Hematopoietic multipotent progenitor cell treated with erythropoietin and hydrocortisone succinate and interleukin-3 and kit ligand, for 15 days (in vitro differentiated cells): Measurements from ENCODE around the gene SHOC2.

Experiments used
- DNase-seq: peaks from one replicate; pipeline ENCODE4 v3.0.0-alpha.2; 2015; ENCODE audit warnings: low spot score

Gene SHOC2

DNA sequence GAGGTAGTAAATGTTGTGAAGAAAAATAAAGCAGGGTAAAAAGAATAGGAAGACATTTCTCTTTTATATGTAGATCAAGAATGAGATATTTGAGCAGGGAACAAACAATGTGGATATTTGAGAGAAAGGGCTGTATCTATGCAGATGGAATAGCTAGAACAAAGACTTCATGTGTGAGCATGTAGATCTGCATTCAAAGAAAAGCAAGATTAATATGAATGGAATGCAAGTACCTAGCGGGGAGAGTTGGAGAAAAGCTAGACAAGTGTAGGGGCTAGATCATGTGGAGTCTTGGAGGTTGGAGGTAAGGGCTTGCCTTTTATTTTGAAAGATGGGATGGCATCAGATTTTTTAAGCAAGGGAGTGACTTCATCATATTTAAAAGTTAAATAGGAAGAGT is 27.1 kb downstream of the SHOC2 start:
- no peak for DNase-seq

DNA sequence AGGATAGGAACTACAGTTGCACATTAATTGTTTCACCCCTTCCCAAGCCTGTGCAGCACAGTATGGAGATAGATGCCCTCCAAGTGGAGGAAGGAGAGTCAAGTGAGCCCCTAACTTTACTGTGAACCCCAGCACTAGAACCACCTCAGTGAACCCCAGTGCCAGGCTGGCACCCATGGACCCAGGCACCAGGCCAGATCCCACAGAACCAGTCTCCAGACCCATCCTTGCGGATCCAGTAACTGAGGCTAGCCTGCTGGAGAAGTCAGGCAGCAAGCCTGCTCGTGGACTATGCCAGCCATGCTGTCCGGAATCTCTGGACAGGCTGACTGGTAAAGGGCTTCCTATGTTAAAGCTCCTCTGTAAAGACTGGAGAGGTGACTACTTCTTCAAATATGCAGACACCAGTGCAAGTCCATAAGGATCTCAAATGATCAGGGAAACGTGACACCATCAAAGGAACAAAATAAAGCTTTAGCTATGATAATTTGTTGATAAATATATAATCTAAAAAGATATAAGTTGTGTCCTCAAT is 27.7 kb downstream of the SHOC2 start:
- DNase-seq, result no peak

DNA sequence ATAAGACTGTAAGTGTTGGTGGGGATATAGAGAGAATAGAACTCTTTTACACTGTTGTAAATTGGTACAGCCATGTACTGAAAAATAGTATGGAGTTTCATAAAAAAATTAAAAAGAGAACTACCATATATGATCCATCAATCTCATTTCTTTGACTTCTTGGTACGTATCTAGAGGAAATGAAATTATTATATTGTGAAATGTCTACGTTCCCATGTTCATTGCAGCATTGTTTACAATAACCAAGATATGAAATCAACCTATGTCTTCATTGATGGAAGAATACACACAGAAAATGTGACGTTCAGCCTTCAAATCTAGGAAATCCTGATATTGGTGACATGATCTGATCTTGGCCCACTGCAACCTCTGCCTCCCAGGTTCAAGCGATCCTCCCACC is 32.0 kb downstream of the SHOC2 start:
- no peak for DNase-seq

DNA sequence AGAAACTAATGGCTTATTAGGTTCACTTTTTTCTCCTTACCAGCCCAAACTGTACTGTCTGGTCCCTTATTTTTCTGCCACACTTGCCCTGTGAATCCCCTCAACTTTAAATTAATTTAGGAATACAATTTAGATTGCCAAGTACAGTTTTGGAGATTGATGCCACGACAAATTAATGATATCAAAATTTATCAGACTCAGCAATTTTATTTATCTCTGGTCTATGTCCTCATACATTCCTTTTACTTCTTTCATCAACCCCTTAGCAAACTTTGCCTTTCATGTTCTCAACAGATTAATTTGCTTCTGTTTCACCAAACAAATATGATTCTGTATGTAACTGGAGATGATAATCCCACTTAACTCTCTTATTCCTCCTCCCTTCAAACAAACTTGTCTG is 38.2 kb downstream of the SHOC2 start:
- DNase-seq, result no peak

DNA sequence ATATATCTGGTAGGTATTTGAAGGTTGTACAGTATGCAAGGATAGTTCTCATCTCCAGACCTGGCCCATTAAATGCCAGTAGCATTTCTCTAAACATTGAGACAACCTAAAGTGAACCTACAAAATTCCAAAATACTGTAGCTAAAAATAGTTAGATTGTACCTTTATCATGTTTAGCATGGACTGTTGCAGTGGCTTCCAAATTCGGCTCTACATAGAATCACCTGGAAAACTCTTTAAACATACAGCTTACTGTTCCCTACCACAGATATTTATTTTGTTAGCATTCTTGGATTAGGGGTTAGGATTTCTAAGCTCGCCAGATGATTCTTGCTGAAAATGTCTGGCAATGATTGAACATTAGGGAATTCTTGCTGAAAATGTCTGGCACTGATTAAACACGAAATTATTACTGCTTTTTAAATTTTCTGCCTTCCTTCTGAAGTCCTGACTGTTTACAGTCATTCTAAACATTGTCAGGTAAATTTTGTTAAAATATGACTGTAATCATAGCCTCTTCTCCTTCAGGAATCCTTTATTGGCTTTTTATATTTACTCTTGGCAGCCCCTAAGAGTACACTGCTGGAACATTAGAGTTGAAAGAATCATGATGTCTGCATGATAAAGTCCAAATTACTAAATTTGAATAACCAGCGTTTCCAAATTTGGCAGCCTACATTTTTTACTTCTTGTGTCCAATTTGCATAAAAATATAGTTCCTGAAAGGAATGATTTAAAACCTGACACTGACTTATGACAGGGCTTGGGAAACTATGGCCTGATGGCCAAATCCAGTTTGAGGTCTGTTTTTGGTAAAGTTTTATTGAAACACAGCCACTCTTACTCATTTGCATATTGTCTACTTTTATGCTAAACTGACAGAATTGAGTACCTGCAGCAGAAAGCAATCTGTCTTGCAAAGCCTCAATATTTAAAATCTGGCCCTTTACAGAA is 40.3 kb downstream of the SHOC2 start:
- DNase-seq, result no peak

DNA sequence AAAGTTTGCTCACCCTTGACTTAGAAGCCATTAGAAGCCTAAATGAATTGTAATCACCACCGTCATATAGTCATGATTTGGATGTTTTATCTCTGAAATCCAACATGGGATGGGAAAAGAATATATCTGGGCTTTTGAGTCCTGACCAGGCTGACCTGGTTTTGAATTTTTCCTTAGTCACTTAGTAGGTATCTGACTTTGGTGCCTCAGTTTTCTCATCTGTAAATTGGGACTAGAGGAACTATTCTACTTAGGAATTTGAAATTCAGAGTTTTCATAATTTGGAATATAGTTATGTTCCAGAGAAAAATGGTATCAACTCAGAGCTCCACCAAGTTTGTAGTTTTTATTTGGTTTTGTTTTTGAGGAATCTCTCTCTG is 40.9 kb downstream of the SHOC2 start:
- DNase-seq, result no peak

DNA sequence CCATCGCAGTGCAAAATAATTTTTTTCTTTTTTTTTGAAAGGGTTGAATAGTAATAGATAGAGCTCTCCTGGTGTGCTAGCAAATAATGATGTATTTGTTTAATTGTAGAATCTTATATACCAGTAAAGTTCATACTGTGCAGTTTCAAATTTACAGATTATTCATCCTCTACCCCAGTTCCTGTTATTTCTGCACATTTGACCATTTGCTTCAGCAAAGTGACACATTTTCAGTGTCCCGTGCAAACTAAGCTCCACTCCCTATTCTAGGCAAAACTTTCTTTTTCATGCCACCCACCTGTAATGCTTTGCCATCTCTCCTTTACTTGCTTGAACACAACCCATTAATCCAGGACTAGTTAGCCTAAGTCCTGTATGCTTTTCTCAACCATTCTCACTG is 43.0 kb downstream of the SHOC2 start:
- no peak for DNase-seq

DNA sequence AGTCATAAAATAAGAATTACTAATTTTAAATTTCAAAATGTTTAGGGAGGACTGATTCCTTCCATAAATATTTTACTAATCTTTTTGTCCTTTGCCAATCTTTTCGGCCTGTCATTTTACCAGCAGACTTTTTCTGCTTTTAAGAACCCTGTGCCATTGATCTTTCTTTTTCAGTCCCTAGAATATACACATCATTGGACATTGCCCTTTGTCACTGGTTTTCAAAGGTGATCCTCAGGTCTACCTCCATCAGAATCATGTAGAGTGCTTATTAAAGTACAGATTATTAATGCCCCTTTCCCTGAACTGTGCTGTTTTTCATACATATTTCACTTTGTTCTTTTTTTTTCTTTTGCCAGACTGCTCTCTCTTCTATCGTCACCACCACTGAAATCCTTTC is 43.8 kb downstream of the SHOC2 start:
- DNase-seq, result no peak

DNA sequence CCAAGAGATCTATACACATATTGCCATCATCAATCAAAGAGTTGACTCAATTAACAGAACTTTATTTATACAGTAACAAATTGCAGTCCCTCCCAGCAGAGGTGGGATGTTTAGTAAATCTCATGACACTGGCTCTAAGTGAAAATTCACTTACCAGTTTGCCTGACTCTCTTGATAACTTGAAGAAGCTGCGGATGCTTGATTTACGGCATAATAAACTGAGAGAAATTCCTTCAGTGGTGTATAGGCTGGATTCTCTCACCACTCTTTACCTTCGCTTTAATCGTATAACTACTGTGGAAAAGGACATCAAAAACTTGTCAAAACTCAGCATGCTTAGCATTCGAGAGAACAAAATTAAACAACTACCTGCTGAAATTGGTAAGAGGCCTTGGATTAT is 45.3 kb downstream of the SHOC2 start:
- DNase-seq, result no peak

DNA sequence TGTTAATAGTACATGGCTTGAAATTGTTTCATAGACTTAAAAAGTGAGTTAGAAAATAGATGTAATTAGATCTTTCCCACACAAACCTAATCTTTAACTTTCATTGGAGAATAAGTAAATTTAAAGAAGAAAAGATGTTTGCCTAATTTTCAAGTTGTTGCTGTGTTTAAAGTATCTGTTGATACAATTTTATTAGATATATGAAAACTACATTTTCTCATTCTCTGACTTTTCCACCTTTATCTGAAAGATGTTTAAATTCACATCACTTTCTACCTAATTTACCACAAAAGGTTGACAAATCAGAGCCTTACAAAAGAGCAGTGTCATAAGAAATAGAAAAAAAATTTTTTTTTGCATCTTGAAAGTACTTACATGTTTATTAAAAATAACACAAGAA is 45.8 kb downstream of the SHOC2 start:
- DNase-seq, result no peak

DNA sequence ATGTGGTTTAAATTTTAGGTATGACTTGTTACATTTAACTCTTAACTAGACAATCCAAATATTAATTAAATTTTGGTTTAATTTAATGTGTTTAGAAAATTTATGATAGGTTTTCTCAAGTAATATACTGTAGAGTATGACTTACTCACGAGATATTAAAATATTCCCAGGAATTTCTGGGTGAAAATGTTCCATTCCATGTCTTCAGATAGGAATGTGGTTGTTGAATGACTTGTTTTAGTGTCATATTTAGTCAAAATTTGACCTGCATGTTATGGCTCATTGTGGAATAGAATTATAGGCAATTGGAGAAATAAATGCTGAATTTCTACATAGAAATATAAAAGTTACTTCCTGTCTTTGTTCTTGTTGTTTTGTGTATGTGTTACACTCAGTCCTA is 46.7 kb downstream of the SHOC2 start:
- DNase-seq, result no peak

DNA sequence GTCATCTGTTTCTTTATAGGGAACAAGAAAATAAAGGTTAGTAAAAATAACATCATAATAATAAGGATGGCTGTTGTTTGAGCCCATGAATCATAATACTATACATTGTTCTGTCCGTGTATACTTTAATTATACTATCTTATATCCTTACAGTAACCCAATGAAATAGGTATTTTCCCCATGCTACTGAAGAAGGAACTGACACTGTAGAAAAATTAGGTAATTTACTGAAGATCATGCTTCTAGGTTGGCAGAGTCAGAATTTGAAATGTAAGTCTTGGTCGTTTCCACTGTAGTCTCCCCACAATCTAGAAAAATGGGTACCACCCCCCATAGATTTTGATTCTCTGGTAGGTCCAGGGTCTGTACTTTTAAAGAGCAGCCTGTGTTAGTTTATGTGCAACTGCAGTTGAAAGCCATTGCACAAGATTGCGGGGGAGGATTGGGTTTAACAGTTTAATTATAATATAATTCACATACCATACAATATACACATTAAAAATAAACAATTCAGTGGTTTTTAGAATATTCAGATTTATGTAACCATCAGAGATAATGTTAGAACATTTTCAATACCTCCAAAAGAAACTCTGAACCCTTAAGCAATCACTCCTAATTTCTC is 47.7 kb downstream of the SHOC2 start:
- no peak for DNase-seq

DNA sequence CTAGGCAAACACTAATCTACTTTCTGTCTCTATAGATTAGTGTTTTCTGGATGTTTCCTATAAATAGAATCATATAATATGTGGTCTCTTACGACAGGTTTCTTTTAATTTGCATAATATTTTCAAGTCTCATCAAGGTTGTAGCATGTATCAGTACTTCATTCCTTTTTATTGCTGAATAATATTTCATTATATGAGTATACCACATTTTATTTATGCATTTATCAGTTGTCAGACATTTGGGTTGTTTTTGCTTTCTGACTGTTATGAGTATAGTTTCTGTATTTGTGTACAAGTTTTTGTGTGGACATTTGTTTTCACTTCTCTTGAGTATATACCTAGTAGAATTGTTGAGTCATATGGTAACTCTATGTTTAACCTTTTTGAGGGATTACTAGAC is 48.2 kb downstream of the SHOC2 start:
- DNase-seq, result no peak

DNA sequence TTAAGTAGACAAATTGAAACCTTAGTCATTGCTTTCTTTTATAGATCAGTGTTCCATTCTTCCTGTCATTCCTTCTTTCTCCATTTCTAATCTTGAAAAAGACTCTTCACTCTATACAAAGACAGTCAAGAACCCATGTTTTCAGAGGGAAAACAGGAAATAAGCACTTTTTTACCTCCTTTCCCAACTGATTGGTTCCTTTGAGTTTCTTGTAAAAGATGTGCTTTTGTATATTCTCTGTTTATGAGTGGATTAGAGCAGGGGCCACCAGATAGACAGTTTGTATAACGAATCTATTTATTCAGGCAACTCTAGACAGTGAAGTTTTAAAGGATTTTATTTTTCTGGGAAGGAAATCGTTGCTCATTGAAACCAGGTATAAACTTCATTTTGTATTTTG is 49.8 kb downstream of the SHOC2 start:
- DNase-seq, result no peak

DNA sequence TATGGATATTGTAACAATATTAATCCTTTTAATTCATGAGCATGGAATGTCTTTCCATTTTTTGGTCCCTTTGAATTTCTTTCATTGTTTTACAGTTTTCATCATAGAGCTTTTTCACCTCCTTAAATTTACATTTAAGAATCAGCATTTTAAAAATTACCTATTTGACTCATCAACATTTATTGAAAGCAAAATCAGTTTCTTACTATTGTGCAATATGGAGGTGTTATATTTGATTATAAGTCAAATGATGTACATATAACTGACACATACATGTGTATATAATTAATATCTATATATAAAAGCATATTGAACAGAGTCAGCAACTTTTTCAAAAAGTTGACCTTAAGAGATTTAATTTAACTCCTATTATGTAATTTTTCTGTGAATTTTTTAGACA is 52.2 kb downstream of the SHOC2 start:
- DNase-seq, result no peak

DNA sequence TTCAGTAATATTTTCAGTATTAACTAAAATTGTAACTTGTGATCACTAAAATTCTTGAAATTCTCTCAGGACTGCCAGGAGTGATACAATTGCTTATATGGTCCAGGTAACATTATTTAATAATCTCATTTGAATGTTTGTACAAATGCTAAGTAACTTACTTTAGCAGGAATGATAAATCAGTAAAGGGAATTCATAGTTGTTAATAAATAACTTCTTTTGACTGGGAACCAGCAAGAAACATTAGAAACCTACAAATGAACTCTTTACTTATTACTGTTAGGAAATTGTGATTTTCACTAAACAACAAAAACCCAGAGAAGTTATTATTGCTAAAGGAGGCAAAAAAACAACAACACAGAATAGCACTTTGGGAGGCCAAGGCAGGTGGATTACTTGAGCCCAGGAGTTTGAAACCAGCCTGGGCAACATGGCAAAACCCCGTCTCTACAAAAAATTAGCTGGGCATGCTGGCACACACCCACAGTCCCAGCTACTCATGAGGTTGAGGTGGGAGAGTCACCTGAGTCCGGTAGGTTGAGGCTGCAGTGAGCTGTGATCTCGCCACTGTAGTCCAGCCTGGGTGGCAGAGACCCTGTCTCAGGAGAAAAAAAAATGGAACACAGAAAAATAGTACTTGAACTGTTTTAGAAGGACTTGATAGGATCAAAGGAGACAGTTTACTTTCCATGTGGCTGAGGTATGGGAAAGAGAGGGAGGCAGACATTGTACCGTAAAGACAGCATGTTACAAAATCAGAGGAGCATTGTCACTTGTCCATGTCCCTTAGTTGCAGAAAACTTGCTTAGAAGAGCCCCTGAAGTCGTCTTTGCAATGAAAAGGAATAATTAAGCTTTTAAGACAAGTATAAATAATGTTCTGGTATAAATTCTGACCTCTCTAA is 53.1 kb downstream of the SHOC2 start:
- no peak for DNase-seq

DNA sequence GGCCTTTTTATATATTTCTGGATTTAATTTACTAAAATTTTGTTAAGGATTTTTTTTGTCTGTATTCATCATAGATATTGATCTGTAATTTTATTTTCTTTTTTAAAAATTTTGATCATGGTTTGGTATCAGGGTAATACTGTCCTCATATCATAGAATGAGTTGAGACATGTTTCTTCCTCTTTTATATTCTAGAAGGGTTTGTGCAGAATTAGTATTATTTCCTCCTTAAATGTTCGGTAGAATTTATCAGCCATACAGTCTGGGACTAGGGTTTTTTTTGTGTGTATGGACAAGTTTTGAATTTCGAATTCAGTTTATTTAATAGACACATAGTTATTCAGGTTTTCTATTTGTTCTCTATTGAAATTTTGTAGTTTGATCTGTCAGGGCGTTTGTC is 54.0 kb downstream of the SHOC2 start:
- DNase-seq, result no peak

DNA sequence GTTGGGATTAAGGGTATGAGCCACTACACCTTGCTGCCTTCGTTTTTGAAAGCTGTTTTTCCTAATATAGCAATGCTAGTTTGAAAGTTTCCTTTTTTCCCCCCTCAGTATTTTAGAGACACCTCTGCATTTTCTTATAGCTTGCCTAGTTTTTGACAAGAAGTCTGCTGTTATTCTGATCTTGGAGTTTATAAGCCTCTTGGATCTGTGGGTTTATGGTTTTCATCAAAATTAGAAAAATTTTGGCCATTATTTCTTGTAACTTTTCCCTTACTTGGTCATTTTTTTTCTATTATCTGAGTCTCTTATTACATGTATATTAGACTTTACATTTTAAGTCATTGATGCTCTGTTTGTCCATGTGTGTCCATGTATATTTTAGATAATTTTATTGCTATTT is 57.2 kb downstream of the SHOC2 start:
- no peak for DNase-seq

DNA sequence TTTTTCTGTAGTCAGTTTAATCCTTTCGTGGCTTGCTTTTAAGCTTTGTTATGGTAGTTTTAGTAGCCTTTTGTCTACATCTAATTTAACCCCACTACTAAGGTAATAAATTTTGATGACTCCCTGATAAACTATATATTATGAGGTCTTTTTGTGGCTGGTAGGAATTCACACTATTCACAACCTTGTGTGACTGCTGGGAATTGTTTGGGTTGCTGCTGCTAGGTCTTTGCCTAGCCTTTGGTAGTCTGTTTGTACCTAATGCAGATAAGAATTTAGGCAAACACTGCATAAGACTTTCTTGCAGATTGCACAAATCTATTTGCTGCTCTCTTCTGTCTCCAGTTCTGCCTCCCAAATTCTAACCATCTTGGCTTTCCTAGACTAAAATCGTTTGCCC is 58.3 kb downstream of the SHOC2 start:
- no peak for DNase-seq

DNA sequence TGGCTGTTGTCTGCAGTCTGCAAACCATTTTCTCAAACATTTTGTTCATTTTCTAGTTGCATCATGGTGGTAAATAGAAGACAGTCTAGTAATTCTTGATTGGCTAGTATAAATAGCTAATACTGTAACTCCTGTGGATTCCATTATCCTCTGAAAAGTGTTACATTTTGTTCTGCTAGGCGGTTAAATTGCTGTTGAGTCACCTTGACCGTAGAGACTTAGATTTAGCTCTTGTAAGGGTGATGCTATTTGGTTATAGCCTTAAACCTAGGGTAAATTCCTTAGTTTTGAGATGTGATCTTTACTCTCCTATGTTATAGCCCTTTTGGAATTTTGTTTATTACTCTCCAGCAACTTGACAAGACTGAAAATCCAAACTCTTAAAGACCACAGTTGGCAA is 58.8 kb downstream of the SHOC2 start:
- no peak for DNase-seq

DNA sequence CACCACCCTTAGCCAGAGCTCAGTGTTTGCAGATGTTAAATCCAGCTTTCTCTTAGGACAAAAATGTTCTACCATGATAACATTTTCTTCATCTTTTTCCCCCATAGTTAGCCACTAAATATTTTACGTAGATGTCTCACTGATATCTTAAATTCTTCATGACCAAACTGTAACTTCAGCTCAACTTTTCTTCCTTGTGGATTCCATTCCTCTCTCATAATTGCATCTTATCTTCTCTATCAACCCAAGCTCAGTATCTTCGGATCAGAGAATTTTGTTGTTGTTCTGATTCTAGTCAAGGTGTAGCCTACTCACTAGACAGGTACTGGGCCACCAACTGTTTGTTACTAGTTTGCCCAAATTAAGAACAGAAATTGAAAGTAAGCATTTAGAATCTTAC is 60.2 kb downstream of the SHOC2 start:
- no peak for DNase-seq

DNA sequence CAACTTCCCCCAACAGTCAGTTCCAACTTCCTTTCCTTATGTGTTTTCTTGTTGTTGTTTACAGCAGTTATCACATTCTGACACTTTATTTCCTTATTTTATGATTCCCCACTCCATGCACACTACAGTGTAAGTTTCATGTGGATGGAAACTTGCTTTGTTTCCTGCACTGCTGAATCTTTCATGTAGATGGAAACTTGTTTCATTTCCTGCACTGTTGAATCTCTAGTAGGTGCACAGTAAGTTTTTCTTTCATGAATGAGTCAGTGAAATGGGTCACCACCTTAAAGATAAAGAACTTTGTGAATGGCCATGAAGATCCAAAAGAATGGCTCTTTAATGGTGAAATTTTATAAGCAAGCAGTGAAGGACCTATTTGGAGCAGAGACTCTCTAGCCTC is 61.4 kb downstream of the SHOC2 start:
- no peak for DNase-seq

DNA sequence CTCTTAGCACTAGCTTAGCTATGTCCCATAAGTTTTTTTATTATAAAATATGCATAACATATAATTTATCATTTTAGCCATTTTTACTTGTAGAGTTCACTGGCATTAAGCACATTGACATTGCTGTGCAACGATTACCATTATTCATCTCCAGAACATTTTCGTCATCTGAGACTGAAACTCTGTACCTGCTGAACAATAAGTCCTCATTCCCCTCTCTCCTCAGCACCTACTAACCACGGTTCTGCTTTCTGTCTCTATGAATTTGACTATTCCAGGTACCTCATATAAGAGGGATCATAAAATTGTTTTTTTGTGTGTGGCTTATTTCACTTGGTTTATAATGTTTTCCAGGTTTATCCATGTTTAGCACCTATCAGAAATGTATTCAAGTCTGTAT is 64.1 kb downstream of the SHOC2 start:
- DNase-seq, result no peak
